Measurements from ENCODE around the gene ACBD6. TPM values are rescaled to one million over a fixed set of nuclear protein-coding genes. Genes with fewer than 3 reads are reported as not detected.

ACBD6 gene
- total RNA-seq, 1 donor from 2014 or later = 57.5 TPM

GRCh38 chr1:180381184-180381580 lies 121.2 kb downstream of the ACBD6 start:
- peaks cover 75% of the 10 kb centered on the region for H3K9me3 Mint-ChIP-seq (ENCODE audit: unreplicated experiment)
- H3K27me3 Mint-ChIP-seq (ENCODE audit: unreplicated experiment) = no peaks in the 10 kb centered on the region
- no peak for DNase-seq (ENCODE audit: extremely low spot score, unreplicated experiment)
- H3K4me1 Mint-ChIP-seq (ENCODE audit: unreplicated experiment) = no peaks in the 10 kb centered on the region
- H3K4me3 Mint-ChIP-seq (ENCODE audit: unreplicated experiment) = no peak overlapping the region
- TF ChIP-seq CTCF (IDR thresholded peaks at IDR 0.05) = no peak
- H3K36me3 Mint-ChIP-seq (ENCODE audit: unreplicated experiment) = peaks cover 55% of the 10 kb centered on the region
- H3K27ac Mint-ChIP-seq (ENCODE audit: unreplicated experiment) = no peak overlapping the region

GRCh38 chr1:180380259-180381183 lies 121.9 kb downstream of the ACBD6 start:
- H3K4me3 Mint-ChIP-seq (ENCODE audit: unreplicated experiment) = no peak overlapping the region
- DNase-seq (ENCODE audit: extremely low spot score, unreplicated experiment) = no peak
- H3K36me3 Mint-ChIP-seq (ENCODE audit: unreplicated experiment) = peaks cover 56% of the 10 kb centered on the region
- peaks cover 76% of the 10 kb centered on the region for H3K9me3 Mint-ChIP-seq (ENCODE audit: unreplicated experiment)
- H3K27ac Mint-ChIP-seq (ENCODE audit: unreplicated experiment) = no peak overlapping the region
- H3K27me3 Mint-ChIP-seq (ENCODE audit: unreplicated experiment) = no peaks in the 10 kb centered on the region
- no peak for TF ChIP-seq CTCF (IDR thresholded peaks at IDR 0.05)
- no peaks in the 10 kb centered on the region for H3K4me1 Mint-ChIP-seq (ENCODE audit: unreplicated experiment)

GRCh38 chr1:180376800-180377199 lies 125.6 kb downstream of the ACBD6 start:
- Mint-ChIP-seq H3K4me1 (ENCODE audit: unreplicated experiment) (peaks cover 1% of the 10 kb centered on the region), H3K4me3 (ENCODE audit: unreplicated experiment) (no peak overlapping the region), H3K27me3 (ENCODE audit: unreplicated experiment) (no peaks in the 10 kb centered on the region), H3K27ac (ENCODE audit: unreplicated experiment) (no peak overlapping the region), H3K36me3 (ENCODE audit: unreplicated experiment) (peaks cover 39% of the 10 kb centered on the region), H3K9me3 (ENCODE audit: unreplicated experiment) (peaks cover 40% of the 10 kb centered on the region)
- DNase-seq (ENCODE audit: extremely low spot score, unreplicated experiment) = no peak
- no peak for TF ChIP-seq CTCF (IDR thresholded peaks at IDR 0.05)

- no peak for DNase-seq (ENCODE audit: extremely low spot score, unreplicated experiment)
- no peak overlapping the region for H3K27ac Mint-ChIP-seq (ENCODE audit: unreplicated experiment)
- peaks cover 44% of the 10 kb centered on the region for H3K36me3 Mint-ChIP-seq (ENCODE audit: unreplicated experiment)
- peaks cover 3% of the 10 kb centered on the region for H3K4me1 Mint-ChIP-seq (ENCODE audit: unreplicated experiment)
- H3K4me3 Mint-ChIP-seq (ENCODE audit: unreplicated experiment) = no peak overlapping the region
- peaks cover 38% of the 10 kb centered on the region for H3K9me3 Mint-ChIP-seq (ENCODE audit: unreplicated experiment)
- no peak for TF ChIP-seq CTCF (IDR thresholded peaks at IDR 0.05)
- H3K27me3 Mint-ChIP-seq (ENCODE audit: unreplicated experiment) = no peaks in the 10 kb centered on the region
Observed at GRCh38 chr1:180376253-180376652, 126.1 kb downstream of the ACBD6 start.

- DNase-seq (ENCODE audit: extremely low spot score, unreplicated experiment) = no peak
- Mint-ChIP-seq H3K4me3 (ENCODE audit: unreplicated experiment) (no peak overlapping the region), H3K4me1 (ENCODE audit: unreplicated experiment) (peaks cover 5% of the 10 kb centered on the region), H3K36me3 (ENCODE audit: unreplicated experiment) (peaks cover 21% of the 10 kb centered on the region), H3K27ac (ENCODE audit: unreplicated experiment) (no peak overlapping the region), H3K27me3 (ENCODE audit: unreplicated experiment) (no peaks in the 10 kb centered on the region), H3K9me3 (ENCODE audit: unreplicated experiment) (peaks cover 10% of the 10 kb centered on the region)
- TF ChIP-seq CTCF (IDR thresholded peaks at IDR 0.05) = no peak
Observed at GRCh38 chr1:180372728-180373127, 129.6 kb downstream of the ACBD6 start.

Data from osteocyte (in vitro differentiated cells).